GM23248 (cell line): ENCODE results near the gene TTC9.

Experiments used
- EZH2 ChIP-seq: fragments of 200-600 bp; sonication (generic); IDR thresholded peaks from 2 replicates; pipeline ENCODE4 v1.6.1; 2018; ENCODE audit warnings: antibody characterized with exemption, mild to moderate bottlenecking; ENCODE audit not compliant: insufficient read depth, poor library complexity, severe bottlenecking
- EZH2phosphoT487 ChIP-seq: fragments of 200-600 bp; sonication (generic); IDR thresholded peaks from 2 replicates; pipeline ENCODE4 v1.6.1; 2018; ENCODE audit warnings: antibody characterized with exemption, moderate library complexity, mild to moderate bottlenecking, low read depth; ENCODE audit not compliant: insufficient read depth

GRCh38 chr14:70646705-70647104 is 5.0 kb downstream of the TTC9 start:
- TF ChIP-seq EZH2, result no peak
- TF ChIP-seq EZH2phosphoT487, result no peak
